Measurements from ENCODE around the gene SLC22A3. TPM values are rescaled to one million over a fixed set of nuclear protein-coding genes. Genes with fewer than 3 reads are reported as not detected.

SLC22A3 gene
- polyA plus RNA-seq, 2 of the 4 experiments (the other 2 are of a cell fraction) = 44.9 to 57.4 TPM

- no peaks in the 10 kb centered on the region for H3K4me1 ChIP-seq
- no peak for TF ChIP-seq HOXB5 (CRISPR knock-in tag; IDR thresholded peaks at IDR 0.05)
- TF ChIP-seq HOXB13 (CRISPR knock-in tag; IDR thresholded peaks at IDR 0.05; ENCODE audit: low read depth) = no peak
- no peak for TF ChIP-seq RCOR1 (IDR thresholded peaks at IDR 0.05; ENCODE audit: low read depth, low read length)
- no peak for TF ChIP-seq POLR2A (IDR thresholded peaks at IDR 0.05; ENCODE audit: low read length)
- FAIRE-seq (no peak), DNase-seq (ENCODE audit: low read depth in 1 of 2, low spot score in 1 of 2) (no peak), ATAC-seq (no peak)
- no peak overlapping the region for H3K4me2 ChIP-seq
- ChIA-PET CTCF (no interaction called here), POLR2A (no interaction called here)
- no peak overlapping the region for H3K27ac ChIP-seq
- 74% methylated on average over 1 of the region's 1 CpG for WGBS (ENCODE audit: missing lambda C conversion rate)
- H3K9me3 ChIP-seq = peaks cover 10% of the 10 kb centered on the region; the same call in 2 of the 3 replicates
- H3K4me3 ChIP-seq = no peak overlapping the region
These were observed 28.9 kb upstream of the SLC22A3 start for GRCh38 chr6:160319246-160319645.

- H3K4me2 ChIP-seq = no peak overlapping the region
- ChIA-PET CTCF (interaction anchor here (0.8 to 0.9 kb wide), 2 partner anchors 19 to 233 kb away, joined by 3 read pairs; no protein-coding TSS in a partner anchor), POLR2A (no interaction called here)
- no peaks in the 10 kb centered on the region for H3K4me1 ChIP-seq
- ATAC-seq (no peak), DNase-seq (ENCODE audit: low read depth in 1 of 2, low spot score in 1 of 2) (no peak), FAIRE-seq (no peak)
- no peak overlapping the region for H3K27ac ChIP-seq
- H3K9me3 ChIP-seq = 0 out of 3 replicates have a peak, but pooled peaks cover 7% of the 10 kb centered on the region
- 68% methylated on average over 5 of the region's 5 CpGs for WGBS (ENCODE audit: missing lambda C conversion rate)
- TF ChIP-seq MAZ (IDR thresholded peaks at IDR 0.05; ENCODE audit: borderline replicate concordance, low read depth, low read length) (no peak), CBX2 (IDR thresholded peaks at IDR 0.05; ENCODE audit: borderline replicate concordance, low read depth) (no peak), REST (IDR thresholded peaks at IDR 0.05) (no peak), CTCF (IDR thresholded peaks at IDR 0.05) (no peak), GATA3 (IDR thresholded peaks at IDR 0.05; ENCODE audit: borderline replicate concordance) (no peak), HMGXB4 (CRISPR knock-in tag; IDR thresholded peaks at IDR 0.05; ENCODE audit: borderline replicate concordance) (no peak)
- H3K4me3 ChIP-seq = no peak overlapping the region
These were observed 26.3 kb upstream of the SLC22A3 start for GRCh38 chr6:160321729-160322505.

GRCh38 chr6:160327981-160328380, 20.2 kb upstream of the SLC22A3 start:
- no peak for FAIRE-seq

More at GRCh38 chr6:160327981-160328380, 20.2 kb upstream of the SLC22A3 start:
- H3K9me3 ChIP-seq = no peaks in the 10 kb centered on the region
- no peak overlapping the region for H3K27ac ChIP-seq
- POLR2A ChIA-PET = no interaction called here
- ATAC-seq = no peak
- H3K4me2 ChIP-seq = no peak overlapping the region
- WGBS (ENCODE audit: missing lambda C conversion rate) = 83% methylated on average over 2 of the region's 3 CpGs
- no peak for DNase-seq (ENCODE audit: low read depth in 1 of 2, low spot score in 1 of 2)
- TF ChIP-seq NPAS2 (CRISPR knock-in tag; IDR thresholded peaks at IDR 0.05; ENCODE audit: borderline replicate concordance) = no peak
- no peak for TF ChIP-seq MAFK (IDR thresholded peaks at IDR 0.05; ENCODE audit: partially characterized antibody)
- TF ChIP-seq HDAC2 (IDR thresholded peaks at IDR 0.05) = no peak
- TF ChIP-seq CBX2 (IDR thresholded peaks at IDR 0.05; ENCODE audit: borderline replicate concordance, low read depth) = no peak
- TF ChIP-seq HMGXB4 (CRISPR knock-in tag; IDR thresholded peaks at IDR 0.05; ENCODE audit: borderline replicate concordance) = no peak
- no peak for TF ChIP-seq POLR2AphosphoS2 (conservative IDR thresholded peaks at IDR 0.05; ENCODE audit: low read length)
- TF ChIP-seq ATOH8 (CRISPR knock-in tag; IDR thresholded peaks at IDR 0.05; ENCODE audit: low read depth) = no peak
- TF ChIP-seq NR3C1 (IDR thresholded peaks at IDR 0.05) = no peak
- TF ChIP-seq JUNB (IDR thresholded peaks at IDR 0.05) = no peak
- no peak for TF ChIP-seq ZC3H11A (IDR thresholded peaks at IDR 0.05)
- TF ChIP-seq ZFP36 (IDR thresholded peaks at IDR 0.05; ENCODE audit: borderline replicate concordance, partially characterized antibody) = no peak
- TF ChIP-seq HEYL (CRISPR knock-in tag; IDR thresholded peaks at IDR 0.05) = no peak
- no peak for TF ChIP-seq EHMT2 (IDR thresholded peaks at IDR 0.05; ENCODE audit: low read depth)
- no peak for TF ChIP-seq EHF (CRISPR knock-in tag; IDR thresholded peaks at IDR 0.05)
- TF ChIP-seq RAD21 (conservative IDR thresholded peaks at IDR 0.05 in 1 of 2, IDR thresholded peaks at IDR 0.05 in 1 of 2) = no peak
- H3K4me3 ChIP-seq = no peak overlapping the region
- no peaks in the 10 kb centered on the region for H3K4me1 ChIP-seq
- CTCF ChIA-PET = no interaction called here
